Testis (tissue), 3 donors: ENCODE data around the gene HNRNPH1. TPM values are rescaled to one million over a fixed set of nuclear protein-coding genes. Genes with fewer than 3 reads are reported as not detected.

ENCODE experiments used
- DNase-seq: peaks from one replicate; pipeline ENCODE4 v3.0.0-alpha.2; 2019
- H3K27ac ChIP-seq, 2 donors: fragments of 200-600 bp; sonication (generic); one replicate each; pipeline ENCODE4 v1.5.1; 2019
- H3K27me3 ChIP-seq: fragments of 200-600 bp; sonication (generic); one replicate; pipeline ENCODE4 v1.5.1; 2019
- H3K36me3 ChIP-seq: fragments of 200-600 bp; sonication (generic); one replicate; pipeline ENCODE4 v1.5.1; 2017; ENCODE audit warnings: low read depth; ENCODE audit errors: missing control alignments
- H3K4me1 ChIP-seq: fragments of 200-600 bp; sonication (generic); one replicate; pipeline ENCODE4 v1.5.1; 2019
- H3K4me3 ChIP-seq, 2 donors: fragments of 200-600 bp; sonication (generic); one replicate each; pipeline ENCODE4 v1.5.1; 2017 to 2019
- H3K9me3 ChIP-seq: fragments of 200-600 bp; sonication (generic); one replicate; pipeline ENCODE4 v1.5.1; 2017
- CTCF ChIP-seq, 3 experiments: fragments of 450-650 bp in 2 of 3; fragments of 200-600 bp in 1 of 3; sonication (generic) in 1 of 3; IDR thresholded peaks; one replicate each; pipeline ENCODE4 v1.5.1; 2016 to 2019; ENCODE audit warnings: antibody characterized with exemption in 3 of 3, mild to moderate bottlenecking in 2 of 3, moderate library complexity in 1 of 3
- POLR2A ChIP-seq: fragments of 450-650 bp; IDR thresholded peaks from one replicate; pipeline ENCODE4 v1.6.1; 2017; ENCODE audit warnings: antibody characterized with exemption, mild to moderate bottlenecking, moderate library complexity
- WGBS, 2 donors: methylation state at CpG; one replicate each; pipeline ENCODE4 v1.1.5; 2018; 5-methylcytosine and 5-hydroxymethylcytosine counted together
- intact Hi-C: fragments of 100-400 bp; cut with DNase I; formaldehyde crosslinking; loops from one replicate; pipeline ENCODE4 v1.15.1; 2023; ENCODE audit warnings: low total_unique reads
- polyA plus RNA-seq: library from polyadenylated mRNA; stranded (reverse); fragments of 350-450 nt; fragmentation: Illumina TruSeq; extraction: RNeasy Lipid Tissue Mini Kit (QIAGEN cat#74804); gene quantifications from one replicate; pipeline ENCODE4 v1.2.3, GENCODE V29; 2014; ENCODE audit warnings: low read depth, low replicate concordance; ENCODE audit not compliant: insufficient read depth
- small RNA-seq, 2 donors: library from RNA; depleted of rRNA; stranded (forward); fragments of <200 nt; gene quantifications; one replicate each; pipeline ENCODE3, GENCODE V24; 2016
- total RNA-seq, 2 donors: library from RNA; depleted of rRNA; stranded (reverse); fragments of >200 nt; gene quantifications; one replicate each; pipeline ENCODE4 v1.2.3, GENCODE V29; 2016

The HNRNPH1 gene
- total and polyA plus RNA-seq, 3 donors from 2014 or later = 395 to 636 (median 626) TPM

- TF ChIP-seq CTCF (IDR thresholded peaks at IDR 0.05) = no peak
- TF ChIP-seq POLR2A = no peak
- 90 to 95% methylated on average over 5 to 8 of the region's 8 CpGs for WGBS, 2 donors
- Histone ChIP-seq H3K27ac (no peak overlapping the region), H3K36me3 (no peaks in the 10 kb centered on the region), H3K27me3 (no peaks in the 10 kb centered on the region), H3K4me3 (no peak overlapping the region), H3K9me3 (no peaks in the 10 kb centered on the region), H3K4me1 (no peaks in the 10 kb centered on the region)
- DNase-seq = no peak
- intact Hi-C loops = no loop called here
Measured at GRCh38 chr5:179572386-179572785, 51.1 kb downstream of the HNRNPH1 start.

GRCh38 chr5:179568721-179569120 is 54.8 kb downstream of the HNRNPH1 start:
- Histone ChIP-seq H3K4me1 (no peaks in the 10 kb centered on the region), H3K27ac (no peak overlapping the region), H3K27me3 (no peaks in the 10 kb centered on the region), H3K36me3 (no peaks in the 10 kb centered on the region), H3K4me3 (no peak overlapping the region), H3K9me3 (no peaks in the 10 kb centered on the region)
- no peak for DNase-seq
- TF ChIP-seq CTCF (IDR thresholded peaks at IDR 0.05) (no peak), POLR2A (no peak)
- 61 to 65% methylated on average over 7 of the region's 7 CpGs for WGBS, 2 donors
- intact Hi-C loops = no loop called here

- Histone ChIP-seq H3K4me1 (no peaks in the 10 kb centered on the region), H3K4me3 (no peak overlapping the region), H3K27ac (no peak overlapping the region), H3K27me3 (no peaks in the 10 kb centered on the region), H3K9me3 (no peaks in the 10 kb centered on the region), H3K36me3 (no peaks in the 10 kb centered on the region)
- intact Hi-C loops = no loop called here
- no peak for DNase-seq
- 47 to 93% methylated on average over 2 of the region's 2 CpGs for WGBS, 2 donors
- no peak for TF ChIP-seq CTCF (IDR thresholded peaks at IDR 0.05)
- TF ChIP-seq POLR2A = no peak
Measured at GRCh38 chr5:179564526-179564925, 58.9 kb downstream of the HNRNPH1 start.

Small RNA genes lying within 50 kb of the gene (small RNA-seq; reads per million reads assigned to genes)
- 0 reads per million in 2 donors for gene RF00017

Other genes with a start within 250 kb of the HNRNPH1 start
- 10 to 100 TPM; 47.0 to 51.2 TPM for gene RUFY1, start 73.1 kb downstream of the HNRNPH1 start, total RNA-seq
- 28.6 TPM for gene RUFY1, start 73.1 kb downstream of the HNRNPH1 start, polyA plus RNA-seq
- gene CBY3, start 57.4 kb upstream of the HNRNPH1 start, total RNA-seq = 10 to 100 TPM in 1 of 2 donors, 1 to 10 TPM in 1; 6.4 to 12.8 TPM
- gene CBY3, start 57.4 kb upstream of the HNRNPH1 start, polyA plus RNA-seq = 7.8 TPM
- 100 to 1,000 TPM; 296 to 351 TPM for gene CANX, start 75.3 kb upstream of the HNRNPH1 start, total RNA-seq
- 462 TPM for gene CANX, start 75.3 kb upstream of the HNRNPH1 start, polyA plus RNA-seq
- 10 to 100 TPM; 52.5 to 60.7 TPM for gene MAML1, start 109.2 kb upstream of the HNRNPH1 start, total RNA-seq
- 23.5 TPM for gene MAML1, start 109.2 kb upstream of the HNRNPH1 start, polyA plus RNA-seq
- 10 to 100 TPM in 1 of 2 donors, 1 to 10 TPM in 1; 3.7 to 10.3 TPM for gene LTC4S, start 170.3 kb upstream of the HNRNPH1 start, total RNA-seq
- gene LTC4S, start 170.3 kb upstream of the HNRNPH1 start, polyA plus RNA-seq = 4.8 TPM
- gene MGAT4B, start 183.2 kb upstream of the HNRNPH1 start, total RNA-seq = 100 to 1,000 TPM; 149 to 152 TPM
- 67.9 TPM for gene MGAT4B, start 183.2 kb upstream of the HNRNPH1 start, polyA plus RNA-seq
- gene SQSTM1, start 197.2 kb upstream of the HNRNPH1 start, total RNA-seq = 100 to 1,000 TPM; 192 to 255 TPM
- 165 TPM for gene SQSTM1, start 197.2 kb upstream of the HNRNPH1 start, polyA plus RNA-seq
- gene MRNIP, start 235.1 kb upstream of the HNRNPH1 start, total RNA-seq = 10 to 100 TPM; 58.7 to 61.4 TPM
- gene MRNIP, start 235.1 kb upstream of the HNRNPH1 start, polyA plus RNA-seq = 34.9 TPM